Right lung (tissue), 5 donors: ENCODE results near the gene PLAGL1. TPM values are rescaled to one million over a fixed set of nuclear protein-coding genes. Genes with fewer than 3 reads are reported as not detected.
"Not testable (repeated sequence)": the region's sequence is repeated elsewhere in the genome, so short reads cannot be mapped to it uniquely, and the experiment has no call there.

Experiments used
- DNase-seq, 2 donors: peaks; one replicate each; pipeline ENCODE4 v3.0.0-alpha.2; 2013
- polyA plus RNA-seq, 5 donors: library from polyadenylated mRNA; unstranded; fragments of 120-200 nt; gene quantifications; one replicate each; pipeline versions ENCODE4 v1.2.1 to v1.2.3, GENCODE V29; 2013; ENCODE audit warnings: inconsistent platforms in 1 of 5, low replicate concordance in 1 of 5; ENCODE audit not compliant: insufficient read length in 5 of 5, insufficient read depth in 1 of 5

PLAGL1 gene
- polyA plus RNA-seq, 5 donors: 124 to 186 (median 126) TPM

GRCh38 chr6:144013486-144013909 is 5.4 kb upstream of the PLAGL1 start:
- DNase-seq: peak; percentile 54 to 72

GRCh38 chr6:144012534-144012933 is 4.5 kb upstream of the PLAGL1 start:
- DNase-seq: no peak

DNA sequence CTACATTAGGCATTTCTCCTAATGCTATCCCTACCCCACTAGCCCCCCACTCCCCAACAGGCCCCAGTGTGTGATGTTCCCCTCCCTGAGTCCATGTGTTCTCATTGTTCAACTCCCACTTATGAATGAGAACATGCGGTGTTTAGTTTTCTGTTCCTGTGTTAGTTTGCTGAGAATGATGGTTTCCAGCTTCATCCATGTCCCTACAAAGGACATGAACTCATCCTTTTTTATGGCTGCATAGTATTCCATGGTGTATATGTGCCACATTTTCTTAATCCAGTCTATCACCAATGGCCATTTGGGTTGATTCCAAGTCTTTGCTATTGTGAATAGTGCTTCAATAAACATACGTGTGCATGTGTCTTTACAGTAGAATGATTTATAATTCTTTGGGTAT is 1.6 kb upstream of the PLAGL1 start:
- DNase-seq: not testable (repeated sequence)

DNA sequence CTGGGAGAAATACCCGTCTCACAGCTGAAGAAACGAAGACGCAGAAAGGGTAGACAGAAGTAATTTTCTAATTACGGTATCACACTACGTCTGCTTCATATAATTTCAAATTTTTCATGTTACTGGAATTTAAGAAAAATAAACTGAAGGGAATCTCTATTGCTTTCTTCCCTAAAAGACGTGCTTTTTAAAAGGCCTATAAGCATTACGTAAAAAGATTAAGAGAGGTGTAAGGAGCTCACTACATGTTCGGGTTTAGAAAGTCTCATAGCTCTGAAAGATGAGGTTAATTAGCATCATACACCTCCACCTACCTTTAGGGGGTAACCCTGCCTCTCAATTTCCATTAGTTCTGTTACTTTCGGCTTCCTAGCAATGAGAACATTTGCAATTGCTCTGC is 787 bp upstream of the PLAGL1 start:
- DNase-seq: no peak

- peak; percentile 13 to 26 for DNase-seq
Observed at GRCh38 chr6:144007478-144008119, 460 bp downstream of the PLAGL1 start.

- peak; percentile 38 to 41 for DNase-seq
Observed at GRCh38 chr6:144006736-144007477, 1.2 kb downstream of the PLAGL1 start.

DNA sequence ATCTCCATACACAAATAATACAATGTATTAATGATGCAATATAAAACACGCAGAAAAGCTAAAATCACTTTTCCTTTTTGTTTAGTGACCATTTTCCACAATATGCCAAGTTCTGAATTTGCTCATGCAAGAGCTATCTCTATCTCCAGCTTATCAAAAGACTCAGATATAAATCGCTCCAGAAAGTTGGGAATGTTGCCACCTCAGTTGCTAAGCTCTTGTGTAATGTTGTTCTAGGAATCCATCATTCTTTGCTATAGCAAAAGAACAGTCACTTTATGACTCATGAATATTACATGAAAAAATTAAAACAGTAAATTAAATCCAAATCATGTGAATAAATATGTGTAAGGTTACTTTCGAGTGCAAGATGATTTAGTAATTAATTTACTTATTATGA is 8.7 kb downstream of the PLAGL1 start:
- DNase-seq: no peak

- DNase-seq: no peak
Observed at GRCh38 chr6:143998686-143999085, 9.4 kb downstream of the PLAGL1 start.

GRCh38 chr6:143993965-143994646 is 14.0 kb downstream of the PLAGL1 start:
- DNase-seq: no peak

DNA sequence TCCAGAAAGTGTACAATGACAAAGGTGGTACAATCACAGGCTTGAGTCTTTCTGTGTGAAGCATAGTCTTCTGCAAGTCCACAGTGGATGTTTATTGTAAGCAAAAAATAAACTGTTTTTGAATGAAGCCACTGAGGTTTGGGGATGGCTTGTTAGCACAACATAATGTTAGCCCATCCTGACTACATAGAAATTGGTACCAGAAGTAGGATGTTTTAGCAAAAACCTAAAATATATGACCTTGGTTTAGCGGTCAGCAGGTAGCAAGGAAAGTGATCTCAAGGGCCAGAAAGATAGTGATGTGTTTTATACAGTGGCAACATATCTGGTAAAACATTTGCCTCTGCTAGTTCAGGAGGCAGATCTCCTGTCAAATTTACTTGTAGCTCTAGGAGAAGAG is 15.8 kb downstream of the PLAGL1 start:
- no peak for DNase-seq

DNA sequence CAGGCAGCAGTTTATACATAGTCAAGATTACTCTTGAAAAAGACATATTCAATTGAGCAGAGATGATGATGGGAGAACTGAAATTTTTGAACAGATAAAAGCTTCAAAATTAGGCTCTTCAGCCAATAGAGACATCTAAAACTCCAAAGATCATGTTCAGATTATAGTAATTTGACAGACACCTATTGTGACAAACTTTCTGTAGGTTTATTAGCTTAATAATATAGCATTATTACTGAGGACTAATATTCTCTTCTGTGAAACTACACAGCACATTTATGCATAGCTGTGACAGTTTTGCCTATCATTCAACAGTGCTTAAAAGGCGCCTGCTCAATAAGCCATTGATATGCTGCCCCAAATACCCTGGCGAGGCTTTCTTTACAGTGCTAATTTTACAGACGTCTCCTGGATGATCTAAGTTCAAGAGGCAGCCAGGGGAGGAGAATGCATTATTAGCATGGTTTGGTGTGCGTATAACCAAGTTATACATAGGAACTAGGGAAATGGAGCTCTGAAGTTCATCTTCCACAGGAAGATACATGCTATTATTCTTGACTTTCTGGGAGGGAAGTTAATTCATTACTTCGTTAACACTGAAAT is 21.5 kb downstream of the PLAGL1 start:
- DNase-seq: no peak

DNA sequence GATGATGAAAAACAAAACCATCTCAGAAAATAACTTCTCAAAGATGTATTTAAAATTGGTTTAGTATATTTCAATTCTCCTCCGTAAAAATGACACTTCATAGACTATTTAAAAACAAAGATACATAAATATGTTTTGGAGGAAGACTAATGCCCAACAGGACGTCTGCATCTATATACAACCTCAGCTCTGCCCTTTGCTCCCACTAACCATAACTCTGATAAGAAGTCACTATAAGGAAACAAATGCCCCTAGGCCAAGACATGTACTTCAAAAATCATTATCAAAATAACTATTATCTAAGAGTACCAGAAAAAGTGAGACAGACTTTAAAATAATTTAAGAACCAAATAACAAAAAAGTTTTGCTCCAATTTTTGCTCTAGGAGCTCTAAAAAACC is 23.4 kb downstream of the PLAGL1 start:
- no peak for DNase-seq

DNA sequence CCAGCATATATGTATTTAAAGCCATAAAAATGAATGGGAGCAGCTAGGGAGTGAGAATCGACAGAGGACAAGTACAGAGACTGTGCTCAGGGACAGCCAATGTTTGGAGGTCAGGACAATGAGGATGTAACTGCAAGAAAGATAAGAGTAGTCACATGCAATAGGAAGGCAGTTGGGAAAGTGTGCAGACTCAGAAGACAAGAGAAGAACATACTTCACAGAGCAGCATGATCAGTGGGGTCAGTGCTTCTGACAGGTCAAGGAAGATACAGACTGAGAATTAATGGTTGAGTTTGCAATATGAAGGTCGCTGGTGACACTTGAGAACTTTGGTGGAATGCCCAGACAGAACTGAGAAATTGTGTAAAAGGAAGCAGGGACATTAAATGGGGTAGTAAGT is 25.1 kb downstream of the PLAGL1 start:
- no peak for DNase-seq

GRCh38 chr6:143980921-143981320 is 27.1 kb downstream of the PLAGL1 start:
- DNase-seq: no peak

- DNase-seq: no peak
Observed at GRCh38 chr6:143976806-143977349, 31.2 kb downstream of the PLAGL1 start.

DNA sequence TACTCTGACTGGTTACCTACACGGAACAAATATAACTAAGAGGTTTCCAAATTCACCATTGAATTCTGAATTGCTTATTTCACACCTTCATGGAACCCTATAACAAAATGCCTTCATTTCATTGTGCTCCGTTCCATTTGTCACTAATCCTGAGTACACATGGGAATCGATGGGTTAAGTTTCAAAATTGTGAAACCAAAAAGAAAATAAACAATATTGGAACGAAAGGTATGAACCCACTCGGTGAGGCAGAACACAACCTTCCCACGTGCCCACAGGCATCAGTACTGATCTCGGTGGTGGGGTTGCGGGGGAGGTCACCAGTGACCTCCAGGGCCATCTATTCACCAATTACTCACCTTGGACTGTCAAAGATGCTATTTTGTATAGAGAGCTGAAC is 34.0 kb downstream of the PLAGL1 start:
- DNase-seq: no peak

DNA sequence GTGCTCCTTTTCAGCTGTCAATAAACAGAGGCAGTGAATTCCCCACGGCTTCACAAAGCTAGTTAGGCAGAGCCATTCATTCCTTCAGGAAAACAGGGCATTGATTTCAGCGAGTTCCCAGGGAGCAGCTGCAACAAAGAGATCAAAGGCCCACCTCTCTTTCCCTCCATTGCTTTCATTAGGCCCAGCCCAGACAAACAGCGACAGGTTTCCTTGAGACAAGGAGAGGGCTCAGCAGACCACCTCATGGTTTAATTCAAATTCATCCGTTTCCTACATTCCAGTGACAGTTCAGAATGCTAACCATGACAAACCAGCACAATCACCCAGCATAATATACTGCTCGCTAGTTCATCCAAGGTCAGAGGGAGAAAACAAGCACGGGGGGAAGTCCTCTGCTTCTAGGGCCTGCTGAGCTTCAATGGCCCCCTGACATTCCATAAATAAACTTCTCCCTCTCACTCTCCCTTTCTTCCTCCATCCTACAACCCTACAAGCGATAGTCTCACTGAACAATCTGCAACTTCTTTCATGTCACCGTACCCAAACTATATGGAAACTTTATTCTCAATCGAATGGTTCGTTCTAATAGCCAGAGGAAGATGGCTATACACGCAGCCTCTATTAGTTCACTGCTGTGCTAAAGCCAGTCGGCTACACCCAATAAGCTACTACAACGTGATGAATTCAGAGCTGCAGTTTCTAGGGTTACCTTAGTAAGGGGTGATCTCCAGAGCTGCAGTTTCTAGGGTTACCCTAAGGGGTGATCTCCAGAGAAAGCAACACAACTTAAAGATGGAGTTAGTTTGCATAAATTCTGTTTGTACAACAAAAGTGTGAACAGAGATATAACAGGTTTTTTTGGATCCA is 34.7 kb downstream of the PLAGL1 start:
- DNase-seq: no peak

GRCh38 chr6:143971482-143972205 is 36.4 kb downstream of the PLAGL1 start:
- no peak for DNase-seq

GRCh38 chr6:143970456-143971218 is 37.4 kb downstream of the PLAGL1 start:
- DNase-seq: no peak

DNA sequence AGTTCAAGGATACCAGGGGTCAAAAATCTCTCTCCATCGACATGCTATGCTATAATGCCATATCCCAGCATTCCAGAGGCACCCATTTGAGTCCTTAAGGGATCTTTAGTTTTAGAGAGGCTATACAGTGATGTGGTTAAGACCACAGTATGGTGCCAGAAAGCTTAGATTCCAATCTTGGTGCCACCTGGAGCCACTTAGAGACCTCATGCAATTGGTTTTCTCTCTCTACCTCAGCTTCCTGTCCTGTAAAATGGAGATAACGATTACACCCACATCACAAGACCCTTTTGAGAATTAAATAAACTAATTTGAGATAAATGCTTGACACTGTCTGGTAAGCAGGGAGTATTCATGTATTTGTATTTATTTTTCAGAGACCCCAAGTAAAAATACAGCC is 39.0 kb downstream of the PLAGL1 start:
- DNase-seq: no peak
